ENCODE results near the gene GRIA1.
"Not testable (repeated sequence)": the region's sequence is repeated elsewhere in the genome, so short reads cannot be mapped to it uniquely, and the experiment has no call there.

The GRIA1 gene

GRCh38 chr5:153835891-153836515, 345.5 kb downstream of the GRIA1 start:
- peak; percentile 22 for DNase-seq (ENCODE audit: low spot score)

- DNase-seq (ENCODE audit: low spot score): not testable (repeated sequence)
These were observed 359.0 kb downstream of the GRIA1 start for GRCh38 chr5:153849303-153850113.

- no peak for DNase-seq (ENCODE audit: low spot score)
These were observed 369.9 kb downstream of the GRIA1 start for GRCh38 chr5:153860195-153860886.

GRCh38 chr5:153862906-153863305, 372.4 kb downstream of the GRIA1 start:
- DNase-seq (ENCODE audit: low spot score): not testable (repeated sequence)
